Measurements from ENCODE around the gene SLC25A45. TPM values are rescaled to one million over a fixed set of nuclear protein-coding genes. Genes with fewer than 3 reads are reported as not detected.
A peak's percentile ranks its signal among the peaks of the same experiment; 100 is the strongest.
"Not testable (repeated sequence)": the region's sequence is repeated elsewhere in the genome, so short reads cannot be mapped to it uniquely, and the experiment has no call there.

SLC25A45 gene
- total and polyA plus RNA-seq, 11 donors, result 3.8 to 11.6 (median 6.6) TPM

GRCh38 chr11:65334696-65335295 lies 47.6 kb downstream of the SLC25A45 start:
- TF ChIP-seq POLR2A (IDR thresholded peaks at IDR 0.05) (no peak), CTCF (IDR thresholded peaks at IDR 0.05) (no peak)
- Histone ChIP-seq H3K27me3 (no peaks in the 10 kb centered on the region), H3K9me3 (no peaks in the 10 kb centered on the region), H3K4me1 (peaks cover 0 to 40% (median 27%) of the 10 kb centered on the region in 12 donors), H3K4me3 (peak overlapping the region; percentile 71 to 97 (median 85)), H3K27ac (peak overlapping the region in 11 of 12 donors; percentile 63 to 96 (median 89)), H3K36me3 (peaks cover 0 to 28% (median 12%) of the 10 kb centered on the region in 9 donors)
- DNase-seq (no peak), ATAC-seq (no peak)
- WGBS, 4 donors, result 14 to 20% (median 18%) methylated on average over 5 of the region's 5 CpGs
- intact Hi-C loops (cut with DNase I), result loop anchor here in 2 of 10 donors (5.0 to 10.0 kb wide), 2 partner anchors 72 to 220 kb away; partner anchors contain the start of genes POLA2 (in 1 of the 2), TM7SF2 (in 1 of the 2) and ZNHIT2 (in 1 of the 2)

- H3K9me3 ChIP-seq, ATAC-seq, H3K4me3 ChIP-seq, H3K36me3 ChIP-seq, H3K27ac ChIP-seq, DNase-seq, H3K27me3 ChIP-seq: not testable (repeated sequence)
- H3K4me1 ChIP-seq, result peaks cover 0 to 34% (median 20%) of the 10 kb centered on the region in 12 donors
- intact Hi-C loops (cut with DNase I), result loop anchor here in 2 of 10 donors (2.0 to 10.0 kb wide), 3 partner anchors 16 to 218 kb away; partner anchors contain the start of genes POLA2 (in 1 of the 2), TM7SF2 (in 1 of the 2) and ZNHIT2 (in 1 of the 2)
- WGBS, 4 donors, result 87 to 96% (median 91%) methylated on average over 9 of the region's 9 CpGs
These were observed 49.9 kb downstream of the SLC25A45 start for GRCh38 chr11:65332591-65332990.

- DNase-seq (no peak), ATAC-seq (no peak)
- WGBS, 4 donors, result 84 to 86% (median 85%) methylated on average over 7 of the region's 7 CpGs
- no peaks in the 10 kb centered on the region for H3K9me3 ChIP-seq
- no peaks in the 10 kb centered on the region for H3K36me3 ChIP-seq
- intact Hi-C loops (cut with DNase I), result loop anchor here in 2 of 10 donors (1.0 to 10.0 kb wide), 4 partner anchors 15 to 216 kb away; partner anchors contain the start of genes POLA2 (in 1 of the 2), TM7SF2 (in 1 of the 2) and ZNHIT2 (in 1 of the 2)
- TF ChIP-seq POLR2A (IDR thresholded peaks at IDR 0.05) (no peak), CTCF (IDR thresholded peaks at IDR 0.05) (no peak)
- H3K27me3 ChIP-seq, result no peaks in the 10 kb centered on the region
- H3K27ac ChIP-seq, result no peak overlapping the region
- no peak overlapping the region for H3K4me3 ChIP-seq
- peaks cover 0 to 30% (median 15%) of the 10 kb centered on the region in 12 donors for H3K4me1 ChIP-seq
These were observed 51.9 kb downstream of the SLC25A45 start for GRCh38 chr11:65330544-65330943.

- peak overlapping the region in 1 of 12 donors; percentile 18 for H3K4me3 ChIP-seq
- ATAC-seq (peak; percentile 10 to 32 (median 24)), DNase-seq (peak in 4 of 5 donors; percentile 75 to 88 (median 86))
- intact Hi-C loops (cut with DNase I), result loop anchor here in 2 of 10 donors (1.0 to 10.0 kb wide), 4 partner anchors 15 to 215 kb away; partner anchors contain the start of genes POLA2 (in 1 of the 2), TM7SF2 (in 1 of the 2) and ZNHIT2 (in 1 of the 2)
- WGBS, 4 donors, result 6 to 10% (median 9%) methylated on average over 13 of the region's 13 CpGs
- H3K27me3 ChIP-seq, result no peaks in the 10 kb centered on the region
- no peaks in the 10 kb centered on the region for H3K9me3 ChIP-seq
- TF ChIP-seq POLR2A (IDR thresholded peaks at IDR 0.05) (no peak), CTCF (IDR thresholded peaks at IDR 0.05) (peak; percentile 76 to 88 (median 84))
- peaks cover 0 to 24% (median 9%) of the 10 kb centered on the region in 12 donors for H3K4me1 ChIP-seq
- H3K27ac ChIP-seq, result peak overlapping the region in 4 of 12 donors; percentile 15 to 64 (median 23)
- no peaks in the 10 kb centered on the region for H3K36me3 ChIP-seq
These were observed 52.5 kb downstream of the SLC25A45 start for GRCh38 chr11:65329944-65330403.

Data from heart left ventricle (tissue), 16 donors.